Sigmoid colon (tissue), 4 donors: ENCODE measurements around the gene SPON1.

ENCODE experiments used
- CTCF ChIP-seq, 4 experiments: fragments of 450-650 bp in 3 of 4; fragments of 200-600 bp in 1 of 4; IDR thresholded peaks; one replicate each; pipeline ENCODE4 v1.5.1; 2016 to 2019; ENCODE audit warnings: antibody characterized with exemption in 4 of 4, mild to moderate bottlenecking in 3 of 4, moderate library complexity in 2 of 4
- POLR2A ChIP-seq, 2 donors: fragments of 450-650 bp; IDR thresholded peaks; one replicate each; pipeline ENCODE4 v1.6.1; 2016; ENCODE audit warnings: antibody characterized with exemption in 2 of 2, mild to moderate bottlenecking in 2 of 2, moderate library complexity in 2 of 2
- POLR2AphosphoS5 ChIP-seq, 4 donors: sonication (generic); formaldehyde crosslinking; IDR thresholded peaks; one replicate each; pipeline ENCODE4 v1.6.1; 2017; ENCODE audit warnings: antibody characterized with exemption in 4 of 4

GRCh38 chr11:14251754-14252153 lies 289.2 kb downstream of the SPON1 start:
- TF ChIP-seq CTCF (IDR thresholded peaks at IDR 0.05) (no peak), POLR2AphosphoS5 (IDR thresholded peaks at IDR 0.05) (no peak), POLR2A (IDR thresholded peaks at IDR 0.05) (no peak)
